ENCODE results near the gene ACSF3.
"Not testable (repeated sequence)": the region's sequence is repeated elsewhere in the genome, so short reads cannot be mapped to it uniquely, and the experiment has no call there.

The ACSF3 gene

GRCh38 chr16:89175280-89176146, 81.9 kb downstream of the ACSF3 start:
- no peak for DNase-seq (ENCODE audit: low spot score)

GRCh38 chr16:89176147-89176690, 82.6 kb downstream of the ACSF3 start:
- no peak for DNase-seq (ENCODE audit: low spot score)

- no peak for DNase-seq (ENCODE audit: low spot score)
Observed at GRCh38 chr16:89176717-89177116, 83.1 kb downstream of the ACSF3 start.

- DNase-seq (ENCODE audit: low spot score), result no peak
Observed at GRCh38 chr16:89177501-89177900, 83.8 kb downstream of the ACSF3 start.

- no peak for DNase-seq (ENCODE audit: low spot score)
Observed at GRCh38 chr16:89178453-89179147, 84.9 kb downstream of the ACSF3 start.

- DNase-seq (ENCODE audit: low spot score), result no peak
Observed at GRCh38 chr16:89179148-89179484, 85.5 kb downstream of the ACSF3 start.

- DNase-seq (ENCODE audit: low spot score), result no peak
Observed at GRCh38 chr16:89179656-89180315, 86.1 kb downstream of the ACSF3 start.

- no peak for DNase-seq (ENCODE audit: low spot score)
Observed at GRCh38 chr16:89183463-89183862, 89.8 kb downstream of the ACSF3 start.

- no peak for DNase-seq (ENCODE audit: low spot score)
Observed at GRCh38 chr16:89183975-89184676, 90.5 kb downstream of the ACSF3 start.

- no peak for DNase-seq (ENCODE audit: low spot score)
Observed at GRCh38 chr16:89184677-89184932, 91.0 kb downstream of the ACSF3 start.

GRCh38 chr16:89184933-89185794, 91.5 kb downstream of the ACSF3 start:
- DNase-seq (ENCODE audit: low spot score), result no peak

GRCh38 chr16:89185887-89186592, 92.4 kb downstream of the ACSF3 start:
- not testable (repeated sequence) for DNase-seq (ENCODE audit: low spot score)

- not testable (repeated sequence) for DNase-seq (ENCODE audit: low spot score)
Observed at GRCh38 chr16:89186593-89187031, 93.0 kb downstream of the ACSF3 start.

GRCh38 chr16:89187032-89187769, 93.5 kb downstream of the ACSF3 start:
- DNase-seq (ENCODE audit: low spot score), result peak; percentile 14

- DNase-seq (ENCODE audit: low spot score), result no peak
Observed at GRCh38 chr16:89187770-89188392, 94.2 kb downstream of the ACSF3 start.

GRCh38 chr16:89188471-89189357, 95.1 kb downstream of the ACSF3 start:
- not testable (repeated sequence) for DNase-seq (ENCODE audit: low spot score)

- DNase-seq (ENCODE audit: low spot score), result no peak
Observed at GRCh38 chr16:89189358-89190025, 95.8 kb downstream of the ACSF3 start.
